OCI-LY1 (cell line): ENCODE data around the gene LBH.

ENCODE experiments used
- EZH2 ChIP-seq: fragments of 200-600 bp; sonication (generic), shearing (Covaris generic); IDR thresholded peaks from 2 replicates; pipeline ENCODE4 v1.8.0; 2017; ENCODE audit warnings: borderline replicate concordance, mixed run types, mild to moderate bottlenecking, antibody characterized with exemption, low read length, moderate library complexity, mixed read lengths
- TF ChIP-seq, protein P1 (sequence below): fragments of 200-600 bp; sonication (generic), shearing (Covaris generic); IDR thresholded peaks from 2 replicates; pipeline ENCODE4 v1.5.1; 2017; ENCODE audit warnings: mild to moderate bottlenecking, antibody characterized with exemption, low read length, moderate library complexity, mixed read lengths

DNA sequence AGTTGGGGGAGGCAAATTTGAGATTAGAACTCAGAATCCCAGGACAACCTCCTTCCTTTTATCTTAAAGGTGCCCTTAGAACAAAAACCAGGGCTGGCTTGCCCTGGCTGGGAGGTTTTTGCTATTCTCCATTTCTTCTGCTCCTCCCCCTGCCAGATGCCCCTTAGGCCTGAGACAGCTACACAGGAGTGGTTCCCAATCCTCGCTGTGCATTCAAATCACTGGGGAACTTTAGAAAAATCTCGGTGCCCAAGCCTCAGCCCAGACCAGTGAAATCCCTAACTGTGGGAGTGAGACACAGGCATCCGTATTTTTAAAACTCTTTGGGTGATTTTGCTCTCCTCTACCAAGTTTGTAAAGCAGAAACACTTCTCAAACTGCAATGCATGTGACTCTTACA is 38.8 kb downstream of the LBH start:
- TF ChIP-seq, protein P1, sequence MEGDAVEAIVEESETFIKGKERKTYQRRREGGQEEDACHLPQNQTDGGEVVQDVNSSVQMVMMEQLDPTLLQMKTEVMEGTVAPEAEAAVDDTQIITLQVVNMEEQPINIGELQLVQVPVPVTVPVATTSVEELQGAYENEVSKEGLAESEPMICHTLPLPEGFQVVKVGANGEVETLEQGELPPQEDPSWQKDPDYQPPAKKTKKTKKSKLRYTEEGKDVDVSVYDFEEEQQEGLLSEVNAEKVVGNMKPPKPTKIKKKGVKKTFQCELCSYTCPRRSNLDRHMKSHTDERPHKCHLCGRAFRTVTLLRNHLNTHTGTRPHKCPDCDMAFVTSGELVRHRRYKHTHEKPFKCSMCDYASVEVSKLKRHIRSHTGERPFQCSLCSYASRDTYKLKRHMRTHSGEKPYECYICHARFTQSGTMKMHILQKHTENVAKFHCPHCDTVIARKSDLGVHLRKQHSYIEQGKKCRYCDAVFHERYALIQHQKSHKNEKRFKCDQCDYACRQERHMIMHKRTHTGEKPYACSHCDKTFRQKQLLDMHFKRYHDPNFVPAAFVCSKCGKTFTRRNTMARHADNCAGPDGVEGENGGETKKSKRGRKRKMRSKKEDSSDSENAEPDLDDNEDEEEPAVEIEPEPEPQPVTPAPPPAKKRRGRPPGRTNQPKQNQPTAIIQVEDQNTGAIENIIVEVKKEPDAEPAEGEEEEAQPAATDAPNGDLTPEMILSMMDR, result no peak
- TF ChIP-seq EZH2, result no peak
